Measurements from ENCODE around the gene TSPOAP1. TPM values are rescaled to one million over a fixed set of nuclear protein-coding genes. Genes with fewer than 3 reads are reported as not detected.

TSPOAP1 gene
- total RNA-seq, 1 experiment from 2014 or later, result 6.0 TPM

- H3K36me3 Mint-ChIP-seq (ENCODE audit: insufficient read depth, unreplicated experiment), result no peaks in the 10 kb centered on the region
- BruUV-seq (replicated peaks), result no TSS peak
- CTCF ChIA-PET, result interaction anchor here (0.5 kb wide), 1 partner anchor 147 kb away, joined by 5 read pairs; no protein-coding TSS in a partner anchor
- H3K27ac Mint-ChIP-seq (ENCODE audit: unreplicated experiment), result no peak overlapping the region
- no peaks in the 10 kb centered on the region for H3K36me3 ChIP-seq (ENCODE audit: control insufficient read depth, insufficient read depth, low read length)
- POLR2A ChIA-PET, result no interaction called here
- 0 out of 2 replicates have a peak, but pooled peaks cover 6% of the 10 kb centered on the region for H3K4me1 ChIP-seq
- TF ChIP-seq, protein P1, sequence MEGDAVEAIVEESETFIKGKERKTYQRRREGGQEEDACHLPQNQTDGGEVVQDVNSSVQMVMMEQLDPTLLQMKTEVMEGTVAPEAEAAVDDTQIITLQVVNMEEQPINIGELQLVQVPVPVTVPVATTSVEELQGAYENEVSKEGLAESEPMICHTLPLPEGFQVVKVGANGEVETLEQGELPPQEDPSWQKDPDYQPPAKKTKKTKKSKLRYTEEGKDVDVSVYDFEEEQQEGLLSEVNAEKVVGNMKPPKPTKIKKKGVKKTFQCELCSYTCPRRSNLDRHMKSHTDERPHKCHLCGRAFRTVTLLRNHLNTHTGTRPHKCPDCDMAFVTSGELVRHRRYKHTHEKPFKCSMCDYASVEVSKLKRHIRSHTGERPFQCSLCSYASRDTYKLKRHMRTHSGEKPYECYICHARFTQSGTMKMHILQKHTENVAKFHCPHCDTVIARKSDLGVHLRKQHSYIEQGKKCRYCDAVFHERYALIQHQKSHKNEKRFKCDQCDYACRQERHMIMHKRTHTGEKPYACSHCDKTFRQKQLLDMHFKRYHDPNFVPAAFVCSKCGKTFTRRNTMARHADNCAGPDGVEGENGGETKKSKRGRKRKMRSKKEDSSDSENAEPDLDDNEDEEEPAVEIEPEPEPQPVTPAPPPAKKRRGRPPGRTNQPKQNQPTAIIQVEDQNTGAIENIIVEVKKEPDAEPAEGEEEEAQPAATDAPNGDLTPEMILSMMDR (IDR thresholded peaks at IDR 0.05; ENCODE audit: insufficient read depth in 1 of 2, low read depth in 1 of 2, low read length in 1 of 2, severe bottlenecking in 1 of 2, unreplicated experiment in 1 of 2), result no peak
- H3K9me3 Mint-ChIP-seq (ENCODE audit: unreplicated experiment), result no peaks in the 10 kb centered on the region
- H3K4me1 Mint-ChIP-seq (ENCODE audit: low read depth, unreplicated experiment), result peaks cover 11% of the 10 kb centered on the region
- no peaks in the 10 kb centered on the region for H3K9me3 ChIP-seq
- DNase-seq, result no peak
- H3K4me3 Mint-ChIP-seq (ENCODE audit: unreplicated experiment), result no peak overlapping the region
- H3K27me3 Mint-ChIP-seq (ENCODE audit: insufficient read depth, unreplicated experiment), result no peaks in the 10 kb centered on the region
- no peaks in the 10 kb centered on the region for H3K27me3 ChIP-seq (replicated peaks; ENCODE audit: control insufficient read depth, insufficient read depth, low read length)
- intact Hi-C loops (cut with micrococcal nuclease; ENCODE audit: unreplicated experiment), result no loop called here
- H3K4me3 ChIP-seq (ENCODE audit: low read depth, low read length), result no peak overlapping the region
Measured at GRCh38 chr17:58312021-58312630, 16.5 kb downstream of the TSPOAP1 start.

- intact Hi-C loops (cut with micrococcal nuclease; ENCODE audit: unreplicated experiment), result no loop called here
- peaks cover 10% of the 10 kb centered on the region for H3K4me1 Mint-ChIP-seq (ENCODE audit: low read depth, unreplicated experiment)
- no peak overlapping the region for H3K27ac Mint-ChIP-seq (ENCODE audit: unreplicated experiment)
- Histone ChIP-seq H3K9me3 (no peaks in the 10 kb centered on the region), H3K4me1 (0 out of 2 replicates have a peak, but pooled peaks cover 6% of the 10 kb centered on the region), H3K36me3 (ENCODE audit: control insufficient read depth, insufficient read depth, low read length) (no peaks in the 10 kb centered on the region), H3K27me3 (replicated peaks; ENCODE audit: control insufficient read depth, insufficient read depth, low read length) (no peaks in the 10 kb centered on the region), H3K4me3 (ENCODE audit: low read depth, low read length) (no peak overlapping the region)
- H3K9me3 Mint-ChIP-seq (ENCODE audit: unreplicated experiment), result no peaks in the 10 kb centered on the region
- H3K27me3 Mint-ChIP-seq (ENCODE audit: insufficient read depth, unreplicated experiment), result no peaks in the 10 kb centered on the region
- CTCF ChIA-PET, result no interaction called here
- no peaks in the 10 kb centered on the region for H3K36me3 Mint-ChIP-seq (ENCODE audit: insufficient read depth, unreplicated experiment)
- H3K4me3 Mint-ChIP-seq (ENCODE audit: unreplicated experiment), result no peak overlapping the region
- no TSS peak for BruUV-seq (replicated peaks)
- TF ChIP-seq, protein P1 (IDR thresholded peaks at IDR 0.05; ENCODE audit: insufficient read depth in 1 of 2, low read depth in 1 of 2, low read length in 1 of 2, severe bottlenecking in 1 of 2, unreplicated experiment in 1 of 2), result no peak
- POLR2A ChIA-PET, result no interaction called here
- no peak for DNase-seq
Measured at GRCh38 chr17:58311429-58311894, 17.1 kb downstream of the TSPOAP1 start.

GRCh38 chr17:58310511-58311428 lies 17.8 kb downstream of the TSPOAP1 start:
- no peaks in the 10 kb centered on the region for H3K9me3 Mint-ChIP-seq (ENCODE audit: unreplicated experiment)
- intact Hi-C loops (cut with micrococcal nuclease; ENCODE audit: unreplicated experiment), result no loop called here
- H3K36me3 Mint-ChIP-seq (ENCODE audit: insufficient read depth, unreplicated experiment), result no peaks in the 10 kb centered on the region
- no peaks in the 10 kb centered on the region for H3K27me3 Mint-ChIP-seq (ENCODE audit: insufficient read depth, unreplicated experiment)
- DNase-seq, result no peak
- ChIA-PET CTCF (no interaction called here), POLR2A (no interaction called here)
- H3K4me3 Mint-ChIP-seq (ENCODE audit: unreplicated experiment), result no peak overlapping the region
- Histone ChIP-seq H3K36me3 (ENCODE audit: control insufficient read depth, insufficient read depth, low read length) (no peaks in the 10 kb centered on the region), H3K9me3 (no peaks in the 10 kb centered on the region), H3K27me3 (replicated peaks; ENCODE audit: control insufficient read depth, insufficient read depth, low read length) (no peaks in the 10 kb centered on the region), H3K4me3 (ENCODE audit: low read depth, low read length) (no peak overlapping the region), H3K4me1 (0 out of 2 replicates have a peak, but pooled peaks cover 6% of the 10 kb centered on the region)
- no TSS peak for BruUV-seq (replicated peaks)
- H3K4me1 Mint-ChIP-seq (ENCODE audit: low read depth, unreplicated experiment), result peaks cover 14% of the 10 kb centered on the region
- H3K27ac Mint-ChIP-seq (ENCODE audit: unreplicated experiment), result no peak overlapping the region
- TF ChIP-seq, protein P1 (IDR thresholded peaks at IDR 0.05; ENCODE audit: insufficient read depth in 1 of 2, low read depth in 1 of 2, low read length in 1 of 2, severe bottlenecking in 1 of 2, unreplicated experiment in 1 of 2), result no peak
